Spinal cord (tissue), 10 donors: ENCODE results near the gene RFTN1. TPM values are rescaled to one million over a fixed set of nuclear protein-coding genes. Genes with fewer than 3 reads are reported as not detected.

Experiments used
- DNase-seq, 6 donors: peaks; one replicate each; pipeline versions ENCODE4 v3.0.0 to v3.0.0-alpha.2; 2013 to 2015; ENCODE audit warnings: low spot score in 6 of 6, low read depth in 4 of 6
- H3K27ac ChIP-seq: one replicate; pipeline ENCODE4 v1.5.1; 2013; ENCODE audit warnings: low read depth, low read length, control low read depth
- H3K27me3 ChIP-seq: one replicate; pipeline ENCODE4 v1.6.1; 2013; ENCODE audit warnings: low read length; ENCODE audit not compliant: control insufficient read depth, insufficient read depth
- H3K36me3 ChIP-seq: one replicate; pipeline ENCODE4 v1.6.1; 2013; ENCODE audit warnings: low read length; ENCODE audit not compliant: control insufficient read depth, insufficient read depth
- H3K4me1 ChIP-seq: one replicate; pipeline ENCODE4 v1.6.1; 2013; ENCODE audit warnings: low read length; ENCODE audit not compliant: control insufficient read depth, insufficient read depth
- H3K4me3 ChIP-seq: one replicate; pipeline ENCODE4 v1.5.1; 2013; ENCODE audit warnings: low read depth, low read length, control low read depth
- H3K9me3 ChIP-seq: one replicate; pipeline ENCODE4 v1.6.1; 2013; ENCODE audit warnings: low read length; ENCODE audit not compliant: control insufficient read depth, insufficient read depth
- WGBS: methylation state at CpG from one replicate; pipeline ENCODE4 v1.1.5; 2013; ENCODE audit warnings: missing lambda C conversion rate; ENCODE audit not compliant: insufficient coverage; 5-methylcytosine and 5-hydroxymethylcytosine counted together
- polyA plus RNA-seq, 2 donors: library from polyadenylated mRNA; unstranded; fragments of 120-200 nt; gene quantifications; one replicate each; pipeline ENCODE4 v1.2.1, GENCODE V29; 2013; ENCODE audit not compliant: insufficient read length in 2 of 2
- total RNA-seq, 2 donors: library from RNA; depleted of rRNA in 1 of 2; stranded (reverse); fragments of 120-200 nt in 1 of 2; fragments of >200 nt in 1 of 2; gene quantifications; one replicate each; pipeline versions ENCODE4 v1.2.3 to v1.2.4, GENCODE V29; 2013 to 2014
- donor health status: healthy.

Gene RFTN1
- total and polyA plus RNA-seq, 4 donors: 15.6 to 26.8 (median 25.7) TPM

GRCh38 chr3:16547561-16548357 lies 34.3 kb upstream of the RFTN1 start:
- 100% methylated on average over 2 of the region's 4 CpGs for WGBS
- no peaks in the 10 kb centered on the region for H3K9me3 ChIP-seq

GRCh38 chr3:16546186-16547010 lies 32.9 kb upstream of the RFTN1 start:
- DNase-seq: no peak
- H3K9me3 ChIP-seq: no peaks in the 10 kb centered on the region
- no peaks in the 10 kb centered on the region for H3K27me3 ChIP-seq
- no peak overlapping the region for H3K4me3 ChIP-seq
- no peak overlapping the region for H3K27ac ChIP-seq
- peaks cover 3% of the 10 kb centered on the region for H3K4me1 ChIP-seq
- WGBS: 77% methylated on average over 4 of the region's 12 CpGs
- no peaks in the 10 kb centered on the region for H3K36me3 ChIP-seq

More at GRCh38 chr3:16547561-16548357, 34.3 kb upstream of the RFTN1 start:
- Histone ChIP-seq H3K36me3 (no peaks in the 10 kb centered on the region), H3K4me1 (peaks cover 3% of the 10 kb centered on the region), H3K27ac (no peak overlapping the region), H3K27me3 (no peaks in the 10 kb centered on the region), H3K4me3 (no peak overlapping the region)
- no peak for DNase-seq

GRCh38 chr3:16545413-16546185 lies 32.1 kb upstream of the RFTN1 start:
- peaks cover 3% of the 10 kb centered on the region for H3K4me1 ChIP-seq
- DNase-seq: no peak
- no peak overlapping the region for H3K27ac ChIP-seq
- 69% methylated on average over 5 of the region's 10 CpGs for WGBS
- H3K27me3 ChIP-seq: no peaks in the 10 kb centered on the region
- no peak overlapping the region for H3K4me3 ChIP-seq
- H3K9me3 ChIP-seq: no peaks in the 10 kb centered on the region
- no peaks in the 10 kb centered on the region for H3K36me3 ChIP-seq

GRCh38 chr3:16543242-16543864 lies 29.9 kb upstream of the RFTN1 start:
- Histone ChIP-seq H3K4me1 (no peaks in the 10 kb centered on the region), H3K27me3 (no peaks in the 10 kb centered on the region), H3K36me3 (no peaks in the 10 kb centered on the region), H3K27ac (no peak overlapping the region), H3K4me3 (no peak overlapping the region), H3K9me3 (no peaks in the 10 kb centered on the region)
- 95% methylated on average over 4 of the region's 6 CpGs for WGBS
- DNase-seq: no peak

GRCh38 chr3:16538507-16538906 lies 25.0 kb upstream of the RFTN1 start:
- H3K36me3 ChIP-seq: no peaks in the 10 kb centered on the region
- no CpG with 5 or more reads among the region's 4 CpGs for WGBS
- no peak for DNase-seq

GRCh38 chr3:16536996-16537395 lies 23.5 kb upstream of the RFTN1 start:
- 74% methylated on average over 3 of the region's 3 CpGs for WGBS
- no peaks in the 10 kb centered on the region for H3K27me3 ChIP-seq
- DNase-seq: no peak
- no peak overlapping the region for H3K4me3 ChIP-seq
- no peaks in the 10 kb centered on the region for H3K9me3 ChIP-seq
- H3K27ac ChIP-seq: no peak overlapping the region
- no peaks in the 10 kb centered on the region for H3K36me3 ChIP-seq
- H3K4me1 ChIP-seq: no peaks in the 10 kb centered on the region

More at GRCh38 chr3:16538507-16538906, 25.0 kb upstream of the RFTN1 start:
- Histone ChIP-seq H3K27me3 (no peaks in the 10 kb centered on the region), H3K4me1 (no peaks in the 10 kb centered on the region), H3K27ac (no peak overlapping the region), H3K4me3 (no peak overlapping the region), H3K9me3 (no peaks in the 10 kb centered on the region)

- no peak overlapping the region for H3K4me3 ChIP-seq
- DNase-seq: no peak
- H3K9me3 ChIP-seq: no peaks in the 10 kb centered on the region
- no peak overlapping the region for H3K27ac ChIP-seq
- H3K27me3 ChIP-seq: no peaks in the 10 kb centered on the region
- H3K36me3 ChIP-seq: no peaks in the 10 kb centered on the region
- H3K4me1 ChIP-seq: no peaks in the 10 kb centered on the region
- WGBS: 100% methylated on average over 1 of the region's 4 CpGs
Measured at GRCh38 chr3:16536344-16536663, 22.8 kb upstream of the RFTN1 start.

- no peaks in the 10 kb centered on the region for H3K36me3 ChIP-seq
- H3K4me1 ChIP-seq: no peaks in the 10 kb centered on the region
- H3K27me3 ChIP-seq: no peaks in the 10 kb centered on the region
- no peak for DNase-seq
- H3K9me3 ChIP-seq: no peaks in the 10 kb centered on the region
- H3K27ac ChIP-seq: no peak overlapping the region
- 42% methylated on average over 4 of the region's 8 CpGs for WGBS
- H3K4me3 ChIP-seq: no peak overlapping the region
Measured at GRCh38 chr3:16534640-16535262, 21.3 kb upstream of the RFTN1 start.
